Uterus (tissue), 4 donors: ENCODE results near the gene ANKRD13C. TPM values are rescaled to one million over a fixed set of nuclear protein-coding genes. Genes with fewer than 3 reads are reported as not detected.

Experiments
- DNase-seq, 2 donors: peaks; one replicate each; pipeline ENCODE4 v3.0.0-alpha.2; 2019 to 2020
- H3K27ac ChIP-seq, 2 donors: fragments of 200-600 bp; sonication (generic); 1 replicate in 1 of 2; 2 replicates in 1 of 2; pipeline ENCODE4 v1.5.1; 2016 to 2018
- H3K27me3 ChIP-seq, 2 donors: fragments of 200-600 bp; sonication (generic); one replicate each; pipeline ENCODE4 v1.5.1; 2018 to 2019; ENCODE audit warnings: control low read depth in 1 of 2
- H3K36me3 ChIP-seq, 2 donors: fragments of 200-600 bp; sonication (generic); one replicate each; pipeline ENCODE4 v1.5.1; 2019; ENCODE audit warnings: control low read depth in 1 of 2
- H3K4me1 ChIP-seq, 2 donors: fragments of 200-600 bp; sonication (generic); one replicate each; pipeline ENCODE4 v1.5.1; 2018 to 2019; ENCODE audit warnings: control low read depth in 1 of 2
- H3K4me3 ChIP-seq, 2 donors: fragments of 200-600 bp; sonication (generic); 1 replicate in 1 of 2; 2 replicates in 1 of 2; pipeline ENCODE4 v1.5.1; 2018 to 2019; ENCODE audit warnings: mild to moderate bottlenecking in 1 of 2
- H3K9me3 ChIP-seq, 2 donors: fragments of 200-600 bp; sonication (generic); one replicate each; pipeline ENCODE4 v1.5.1; 2019; ENCODE audit warnings: control low read depth in 1 of 2
- POLR2A ChIP-seq, 2 donors: fragments of 450-650 bp; IDR thresholded peaks; one replicate each; pipeline ENCODE4 v1.6.1; 2016; ENCODE audit warnings: antibody characterized with exemption in 2 of 2, mild to moderate bottlenecking in 1 of 2, moderate library complexity in 1 of 2
- intact Hi-C: fragments of 100-400 bp; cut with DNase I; formaldehyde crosslinking; loops from one replicate; pipeline ENCODE4 v1.15.1; 2023; ENCODE audit warnings: low total_unique reads
- total RNA-seq, 4 donors: library from RNA; depleted of rRNA in 3 of 4; stranded (reverse); fragments of >200 nt in 3 of 4; gene quantifications; one replicate each; pipeline versions ENCODE4 v1.1.0 to v1.2.4, GENCODE V29; 2014 to 2023
- TF ChIP-seq, protein P1 (sequence below), 4 experiments: fragments of 200-600 bp in 2 of 4; fragments of 450-650 bp in 2 of 4; sonication (generic) in 2 of 4; IDR thresholded peaks; one replicate each; pipeline ENCODE4 v1.5.1; 2016 to 2019; ENCODE audit warnings: antibody characterized with exemption in 4 of 4, mild to moderate bottlenecking in 2 of 4, moderate library complexity in 1 of 4
- donor health status: DM: yes; HTN: yes; CAD: no.

Gene ANKRD13C
- total RNA-seq, 4 donors from 2014 or later, result 28.7 to 59.5 (median 32.6) TPM

DNA sequence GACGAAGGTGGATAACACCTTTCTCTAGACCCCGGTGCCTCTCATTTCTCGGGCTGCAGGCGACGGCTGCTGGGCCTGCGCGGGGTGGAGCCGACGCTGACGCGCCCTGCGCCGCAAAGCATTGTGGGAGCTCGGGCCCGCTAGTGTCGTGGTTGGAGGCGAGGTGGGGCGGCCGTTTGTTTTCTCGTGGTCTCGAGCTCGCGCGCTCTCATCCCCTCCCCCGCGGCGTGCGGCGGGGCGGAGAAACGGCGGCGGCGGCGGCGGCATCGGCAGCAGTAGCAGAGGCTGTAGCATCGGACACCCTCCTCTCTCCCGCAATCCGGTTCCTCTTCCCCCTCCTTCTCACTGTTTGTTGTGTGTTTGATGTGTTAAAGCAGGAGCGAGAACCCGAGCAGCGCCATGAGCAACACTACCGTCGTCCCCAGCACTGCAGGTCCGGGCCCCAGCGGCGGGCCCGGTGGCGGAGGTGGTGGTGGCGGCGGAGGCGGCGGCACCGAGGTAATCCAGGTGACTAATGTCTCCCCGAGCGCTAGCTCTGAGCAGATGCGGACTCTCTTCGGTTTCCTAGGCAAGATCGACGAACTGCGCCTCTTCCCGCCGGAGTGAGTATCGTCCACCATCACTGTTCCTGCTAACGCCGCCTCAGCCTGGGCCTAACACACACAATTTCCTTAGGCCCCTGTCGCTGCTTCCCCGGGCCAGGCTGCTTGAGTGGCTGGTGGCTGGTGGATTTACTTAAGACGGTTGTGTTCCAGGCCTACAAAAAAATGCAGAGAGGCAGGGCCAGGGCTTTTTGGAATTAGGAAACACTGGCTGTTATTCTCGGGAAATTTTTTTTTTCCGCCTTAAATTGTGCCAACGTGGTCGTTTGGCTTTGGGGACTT, 133.0 kb downstream of the ANKRD13C start, which contains the start of gene SRSF11:
Gene SRSF11, plus strand, starts transcription at position 143 of the 884 bp plus-strand sequence. Its CDS starts 257 bp downstream, at position 400.
- intact Hi-C loops, result no loop called here
- peaks cover 4 to 25% of the 10 kb centered on the region in 2 donors for H3K4me1 ChIP-seq
- H3K27me3 ChIP-seq, result no peaks in the 10 kb centered on the region
- H3K36me3 ChIP-seq, result no peaks in the 10 kb centered on the region
- H3K9me3 ChIP-seq, result no peaks in the 10 kb centered on the region
- H3K27ac ChIP-seq, result peak within 1 kb of the TSS; percentile 96 to 97
- TF ChIP-seq, protein P1, sequence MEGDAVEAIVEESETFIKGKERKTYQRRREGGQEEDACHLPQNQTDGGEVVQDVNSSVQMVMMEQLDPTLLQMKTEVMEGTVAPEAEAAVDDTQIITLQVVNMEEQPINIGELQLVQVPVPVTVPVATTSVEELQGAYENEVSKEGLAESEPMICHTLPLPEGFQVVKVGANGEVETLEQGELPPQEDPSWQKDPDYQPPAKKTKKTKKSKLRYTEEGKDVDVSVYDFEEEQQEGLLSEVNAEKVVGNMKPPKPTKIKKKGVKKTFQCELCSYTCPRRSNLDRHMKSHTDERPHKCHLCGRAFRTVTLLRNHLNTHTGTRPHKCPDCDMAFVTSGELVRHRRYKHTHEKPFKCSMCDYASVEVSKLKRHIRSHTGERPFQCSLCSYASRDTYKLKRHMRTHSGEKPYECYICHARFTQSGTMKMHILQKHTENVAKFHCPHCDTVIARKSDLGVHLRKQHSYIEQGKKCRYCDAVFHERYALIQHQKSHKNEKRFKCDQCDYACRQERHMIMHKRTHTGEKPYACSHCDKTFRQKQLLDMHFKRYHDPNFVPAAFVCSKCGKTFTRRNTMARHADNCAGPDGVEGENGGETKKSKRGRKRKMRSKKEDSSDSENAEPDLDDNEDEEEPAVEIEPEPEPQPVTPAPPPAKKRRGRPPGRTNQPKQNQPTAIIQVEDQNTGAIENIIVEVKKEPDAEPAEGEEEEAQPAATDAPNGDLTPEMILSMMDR (IDR thresholded peaks at IDR 0.05), result peak in 3 of 4 experiments; percentile 8 to 28 (median 11)
- peak; percentile 82 for TF ChIP-seq POLR2A (IDR thresholded peaks at IDR 0.05)
- peak; percentile 95 to 97 for DNase-seq
- peak within 1 kb of the TSS; percentile 67 to 83 for H3K4me3 ChIP-seq

DNA sequence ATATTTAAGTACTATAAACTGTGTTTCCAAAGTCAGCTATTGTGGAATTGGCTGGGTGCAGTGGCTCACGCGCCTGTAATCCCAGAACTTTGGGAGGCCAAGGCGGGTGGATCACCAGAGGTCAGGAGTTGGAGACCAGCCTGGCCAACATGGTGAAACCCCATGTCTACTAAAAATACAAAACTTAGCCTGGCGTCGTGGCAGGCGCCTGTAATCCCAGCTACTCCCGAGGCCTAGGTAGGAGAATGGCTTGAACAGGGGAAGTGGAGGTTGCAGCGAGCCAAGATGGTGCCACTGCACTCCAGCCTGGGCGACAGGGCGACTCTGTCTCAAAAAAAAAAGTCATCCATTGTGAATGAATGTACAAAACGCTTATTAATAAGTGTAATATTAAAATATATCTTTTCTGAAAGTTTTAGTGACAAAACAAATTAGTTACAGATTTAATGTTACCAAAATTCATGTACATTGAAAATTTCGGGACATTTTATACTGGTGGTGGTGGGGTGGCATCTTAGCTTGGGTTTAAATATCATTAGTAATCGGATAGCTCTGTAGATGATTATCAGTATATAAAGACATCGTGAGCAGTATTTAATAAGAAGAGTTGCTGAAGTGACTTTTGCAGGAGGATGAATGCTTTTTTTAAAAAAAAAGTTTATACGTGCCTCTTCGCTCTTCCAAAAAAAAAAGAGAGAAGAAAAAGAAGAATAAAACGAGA, 133.8 kb downstream of the ANKRD13C start:
- H3K27ac ChIP-seq, result peak overlapping the region; percentile 96 to 97
- peak overlapping the region; percentile 67 to 83 for H3K4me3 ChIP-seq
- no peaks in the 10 kb centered on the region for H3K9me3 ChIP-seq
- no peaks in the 10 kb centered on the region for H3K27me3 ChIP-seq
- H3K36me3 ChIP-seq, result no peaks in the 10 kb centered on the region
- DNase-seq, result no peak
- no peak for TF ChIP-seq POLR2A (IDR thresholded peaks at IDR 0.05)
- TF ChIP-seq, protein P1 (IDR thresholded peaks at IDR 0.05), result no peak
- intact Hi-C loops, result no loop called here
- peaks cover 4 to 22% of the 10 kb centered on the region in 2 donors for H3K4me1 ChIP-seq

DNA sequence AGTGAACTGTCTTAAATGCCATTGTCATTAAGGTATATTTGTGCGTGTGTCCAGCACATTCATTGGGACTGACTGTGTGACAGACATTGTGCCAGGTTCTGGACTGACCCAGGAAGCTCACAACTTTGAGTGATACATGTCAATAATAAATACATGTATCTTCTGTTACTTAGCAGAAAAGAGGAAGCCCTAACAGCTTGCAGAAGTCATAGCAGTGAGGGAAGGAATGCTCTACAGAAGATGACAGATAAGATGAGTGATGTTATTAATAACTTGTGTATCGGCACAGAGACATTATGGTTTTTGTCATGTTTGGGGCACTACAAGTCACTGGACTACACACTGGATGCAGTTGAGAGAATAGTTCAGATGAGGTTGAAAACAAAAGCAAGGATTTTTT, 134.5 kb downstream of the ANKRD13C start:
- no peak overlapping the region for H3K27ac ChIP-seq
- no peak overlapping the region for H3K4me3 ChIP-seq
- intact Hi-C loops, result no loop called here
- DNase-seq, result no peak
- H3K4me1 ChIP-seq, result peaks cover 2 to 22% of the 10 kb centered on the region in 2 donors
- no peaks in the 10 kb centered on the region for H3K9me3 ChIP-seq
- TF ChIP-seq POLR2A (IDR thresholded peaks at IDR 0.05), result no peak
- TF ChIP-seq, protein P1 (IDR thresholded peaks at IDR 0.05), result no peak
- H3K36me3 ChIP-seq, result no peaks in the 10 kb centered on the region
- H3K27me3 ChIP-seq, result no peaks in the 10 kb centered on the region

DNA sequence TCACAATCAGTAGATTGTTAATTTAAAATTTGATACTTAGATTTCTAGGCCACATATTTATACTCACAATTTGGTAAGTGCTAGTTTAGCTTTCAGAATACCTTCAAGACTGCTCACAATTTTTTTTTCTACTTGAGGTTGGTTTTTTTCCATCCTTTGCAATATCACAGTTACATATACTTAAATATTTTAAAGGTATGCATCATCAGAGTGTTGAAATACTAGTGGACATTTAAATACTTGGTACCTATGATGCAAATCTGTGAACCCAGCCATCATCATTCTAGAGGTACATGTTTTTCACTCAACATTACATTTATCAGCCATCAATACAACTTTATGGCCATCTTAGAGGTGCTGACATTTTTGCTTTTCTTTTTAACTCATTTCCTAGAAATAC, 143.0 kb downstream of the ANKRD13C start:
- H3K4me3 ChIP-seq, result no peak overlapping the region
- peaks cover 0 to 5% of the 10 kb centered on the region in 2 donors for H3K4me1 ChIP-seq
- no peak overlapping the region for H3K27ac ChIP-seq
- intact Hi-C loops, result no loop called here
- no peak for DNase-seq
- no peaks in the 10 kb centered on the region for H3K9me3 ChIP-seq
- H3K36me3 ChIP-seq, result no peaks in the 10 kb centered on the region
- TF ChIP-seq, protein P1 (IDR thresholded peaks at IDR 0.05), result no peak
- TF ChIP-seq POLR2A (IDR thresholded peaks at IDR 0.05), result no peak
- no peaks in the 10 kb centered on the region for H3K27me3 ChIP-seq
